NCI-H187 treated with DMSO at 0.1 percent for 48 hours (cell line): ENCODE data around the gene FBXW4.
"Not testable (repeated sequence)": the region's sequence is repeated elsewhere in the genome, so short reads cannot be mapped to it uniquely, and the experiment has no call there.

Experiments
- DNase-seq: peaks from one replicate; lab custom pipeline; 2025; lab: John Stamatoyannopoulos, UW

FBXW4 gene

GRCh38 chr10:101617102-101617823 is 77.7 kb downstream of the FBXW4 start:
- DNase-seq = no peak

GRCh38 chr10:101616415-101617101 is 78.4 kb downstream of the FBXW4 start:
- no peak for DNase-seq

GRCh38 chr10:101615525-101616116 is 79.3 kb downstream of the FBXW4 start:
- no peak for DNase-seq

- DNase-seq = no peak
These were observed 80.1 kb downstream of the FBXW4 start for GRCh38 chr10:101614663-101615524.

- no peak for DNase-seq
These were observed 81.3 kb downstream of the FBXW4 start for GRCh38 chr10:101613646-101614045.

GRCh38 chr10:101612872-101613271 is 82.1 kb downstream of the FBXW4 start:
- DNase-seq = no peak

GRCh38 chr10:101612086-101612485 is 82.9 kb downstream of the FBXW4 start:
- DNase-seq = no peak

GRCh38 chr10:101611096-101611905 is 83.7 kb downstream of the FBXW4 start:
- no peak for DNase-seq

- no peak for DNase-seq
These were observed 85.5 kb downstream of the FBXW4 start for GRCh38 chr10:101609481-101609880.

- DNase-seq = no peak
These were observed 87.8 kb downstream of the FBXW4 start for GRCh38 chr10:101607124-101607523.

- DNase-seq = no peak
These were observed 92.1 kb downstream of the FBXW4 start for GRCh38 chr10:101602761-101603398.

- no peak for DNase-seq
These were observed 93.4 kb downstream of the FBXW4 start for GRCh38 chr10:101601541-101601940.

GRCh38 chr10:101597091-101597900 is 97.7 kb downstream of the FBXW4 start:
- DNase-seq = no peak

GRCh38 chr10:101595591-101596433 is 99.2 kb downstream of the FBXW4 start:
- DNase-seq = no peak

- not testable (repeated sequence) for DNase-seq
These were observed 101.6 kb downstream of the FBXW4 start for GRCh38 chr10:101593331-101593730.

- DNase-seq = no peak
These were observed 106.1 kb downstream of the FBXW4 start for GRCh38 chr10:101588879-101589278.

GRCh38 chr10:101587725-101588653 is 107.0 kb downstream of the FBXW4 start, which contains the start of the genes DPCD and POLL:
DPCD (plus strand) TSS chr10:101588321; CDS start chr10:101588337, 16 bp downstream.
POLL (minus strand) TSS chr10:101588257; CDS start chr10:101587360, 897 bp downstream.
- DNase-seq = peak; percentile 64

GRCh38 chr10:101585841-101586240 is 109.1 kb downstream of the FBXW4 start:
- no peak for DNase-seq
